Stimulated activated CD8-positive, alpha-beta memory T cell treated with anti-CD3 and anti-CD28 coated beads, Interleukin-7, amount 100 ng/mL, for 48 hours (primary cell): ENCODE measurements around the gene FAM117A.
A peak's percentile ranks its signal among the peaks of the same experiment; 100 is the strongest.

ENCODE experiments used
- DNase-seq, 2 donors: peaks; one replicate each; pipeline ENCODE4 v3.0.0-alpha.2; 2020; ENCODE audit warnings: low read depth in 1 of 2; ENCODE audit errors: extremely low read depth in 1 of 2

Gene FAM117A, protein sequence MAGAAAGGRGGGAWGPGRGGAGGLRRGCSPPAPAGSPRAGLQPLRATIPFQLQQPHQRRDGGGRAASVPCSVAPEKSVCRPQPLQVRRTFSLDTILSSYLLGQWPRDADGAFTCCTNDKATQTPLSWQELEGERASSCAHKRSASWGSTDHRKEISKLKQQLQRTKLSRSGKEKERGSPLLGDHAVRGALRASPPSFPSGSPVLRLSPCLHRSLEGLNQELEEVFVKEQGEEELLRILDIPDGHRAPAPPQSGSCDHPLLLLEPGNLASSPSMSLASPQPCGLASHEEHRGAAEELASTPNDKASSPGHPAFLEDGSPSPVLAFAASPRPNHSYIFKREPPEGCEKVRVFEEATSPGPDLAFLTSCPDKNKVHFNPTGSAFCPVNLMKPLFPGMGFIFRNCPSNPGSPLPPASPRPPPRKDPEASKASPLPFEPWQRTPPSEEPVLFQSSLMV

DNA sequence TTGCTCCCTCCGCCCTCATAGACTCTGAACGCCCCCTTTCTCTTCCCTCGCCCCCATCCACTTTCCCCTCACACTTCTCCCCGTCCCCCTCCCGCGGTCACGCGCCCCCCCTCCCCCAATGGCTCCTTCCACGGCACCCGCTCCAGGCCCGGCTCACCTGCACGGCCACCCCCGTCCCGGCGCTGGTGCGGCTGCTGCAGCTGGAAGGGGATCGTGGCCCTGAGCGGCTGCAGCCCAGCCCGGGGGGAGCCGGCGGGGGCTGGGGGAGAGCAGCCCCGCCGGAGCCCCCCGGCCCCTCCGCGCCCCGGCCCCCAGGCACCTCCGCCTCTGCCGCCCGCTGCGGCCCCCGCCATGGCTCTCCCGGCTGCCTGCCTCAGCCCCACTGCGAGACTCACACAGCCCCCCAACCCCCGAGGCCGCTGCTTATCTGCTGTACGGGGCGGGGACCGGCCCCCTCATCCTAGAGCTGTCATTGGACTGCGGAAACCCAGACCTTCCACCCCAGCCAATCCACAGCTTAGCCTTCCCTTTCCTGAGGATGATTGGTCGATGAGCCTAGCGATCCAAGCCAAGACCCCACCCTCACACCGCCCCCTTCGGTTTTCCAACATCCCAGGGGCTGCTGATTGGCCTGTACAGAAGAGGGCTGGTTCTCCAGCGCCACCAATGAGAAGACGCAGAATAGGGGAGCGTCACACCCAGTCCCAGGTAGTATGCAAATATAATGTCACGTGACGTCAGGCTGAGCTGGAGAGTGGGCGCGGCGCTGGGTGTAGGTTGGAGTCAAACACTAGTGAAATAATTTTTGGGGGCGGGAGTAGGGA, at the start of gene FAM117A:
TSS of gene FAM117A (minus strand) at position 397 of the 824 bp plus-strand sequence. CDS start at position 353, 44 bp downstream.
- peak; percentile 89 to 98 for DNase-seq

DNA sequence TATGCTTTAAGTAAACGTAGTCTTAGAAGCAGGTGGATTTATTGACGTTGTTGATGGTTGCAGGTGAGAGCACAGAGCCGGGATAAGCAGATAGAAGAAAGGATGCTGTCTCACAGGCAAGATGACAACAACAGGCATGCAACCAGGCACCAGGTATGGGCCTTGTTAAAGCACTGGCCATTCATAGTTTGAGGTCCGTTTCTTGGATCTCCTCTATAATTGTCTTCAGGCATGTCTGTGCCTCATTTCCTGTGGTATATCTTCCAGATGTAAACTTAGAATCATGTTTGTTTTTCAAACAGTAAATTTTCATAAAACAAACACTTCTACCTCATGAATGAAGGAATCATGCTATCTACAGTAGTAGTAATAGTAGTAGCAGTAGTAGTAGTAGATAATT, 45.1 kb upstream of the FAM117A start:
- no peak for DNase-seq

DNA sequence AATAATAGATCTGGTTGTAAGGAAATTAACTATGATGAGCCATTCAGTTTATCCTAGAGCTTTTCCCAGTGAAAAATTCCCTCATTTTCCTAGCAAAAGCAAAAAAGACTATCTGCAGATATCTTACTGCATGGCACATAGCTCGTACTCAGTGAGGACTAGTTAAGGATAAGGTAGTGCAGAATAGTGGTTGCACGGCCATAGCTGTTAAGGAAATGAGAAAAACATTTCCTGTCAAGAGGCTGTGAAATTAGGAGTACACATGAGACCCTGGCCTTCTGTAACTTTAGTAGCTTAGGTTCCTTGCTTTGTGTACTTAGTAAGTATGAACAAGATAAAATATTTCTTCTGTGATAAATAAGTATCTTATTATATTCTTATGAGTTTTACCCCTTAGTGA, 34.8 kb upstream of the FAM117A start:
- DNase-seq, result no peak

DNA sequence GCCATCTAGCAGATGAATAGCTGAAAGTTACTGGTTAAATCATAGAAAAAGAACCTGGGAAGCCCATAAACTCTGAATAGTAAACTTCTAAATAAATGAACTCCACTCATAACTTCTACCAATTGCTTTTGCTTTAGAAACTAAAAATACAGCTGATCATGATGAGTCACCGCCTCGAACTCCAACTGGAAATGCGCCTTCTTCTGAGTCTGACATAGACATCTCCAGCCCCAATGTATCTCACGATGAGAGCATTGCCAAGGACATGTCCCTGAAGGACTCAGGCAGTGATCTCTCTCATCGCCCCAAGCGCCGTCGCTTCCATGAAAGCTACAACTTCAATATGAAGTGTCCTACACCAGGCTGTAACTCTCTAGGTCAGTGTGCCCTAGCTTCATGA, 34.3 kb upstream of the FAM117A start:
- no peak for DNase-seq

DNA sequence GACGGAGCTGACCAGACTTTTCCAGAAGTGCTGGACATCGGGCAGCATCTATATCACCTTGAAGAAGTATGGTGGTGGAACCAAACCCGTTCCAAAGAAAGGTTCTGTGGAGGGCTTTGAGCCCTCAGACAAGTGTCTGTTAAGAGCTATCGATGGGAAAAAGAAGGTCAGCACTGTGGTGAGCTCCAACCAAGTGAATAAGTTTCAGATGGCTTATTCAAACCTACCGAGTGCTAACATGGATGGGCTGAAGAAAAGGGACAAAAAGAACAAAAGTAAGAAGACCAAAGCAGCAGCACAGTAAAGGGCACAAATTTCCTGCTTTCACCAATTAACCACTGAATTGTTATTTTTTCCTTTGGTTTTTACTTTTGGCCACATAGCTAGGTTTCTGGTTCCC, 31.4 kb upstream of the FAM117A start:
- DNase-seq, result no peak

DNA sequence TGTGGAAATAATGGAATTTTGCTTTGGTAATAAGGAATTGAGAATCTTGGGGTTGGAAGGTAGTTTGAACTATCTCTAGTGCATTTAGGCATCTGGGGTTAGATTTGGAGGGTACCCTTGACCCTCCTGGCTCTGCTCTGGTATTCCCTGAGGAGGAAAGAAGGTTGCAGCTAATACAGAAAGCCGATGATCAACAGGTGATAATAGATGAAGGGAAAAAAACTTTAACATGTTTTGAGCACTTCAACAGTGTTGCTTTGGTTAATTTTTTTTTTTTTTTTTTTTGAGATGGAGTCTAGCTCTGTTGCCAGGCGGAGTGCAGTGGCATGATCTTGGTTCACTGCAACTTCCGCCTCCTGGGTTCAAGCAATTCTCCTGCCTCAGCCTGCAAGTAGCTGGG, 29.4 kb upstream of the FAM117A start:
- no peak for DNase-seq

DNA sequence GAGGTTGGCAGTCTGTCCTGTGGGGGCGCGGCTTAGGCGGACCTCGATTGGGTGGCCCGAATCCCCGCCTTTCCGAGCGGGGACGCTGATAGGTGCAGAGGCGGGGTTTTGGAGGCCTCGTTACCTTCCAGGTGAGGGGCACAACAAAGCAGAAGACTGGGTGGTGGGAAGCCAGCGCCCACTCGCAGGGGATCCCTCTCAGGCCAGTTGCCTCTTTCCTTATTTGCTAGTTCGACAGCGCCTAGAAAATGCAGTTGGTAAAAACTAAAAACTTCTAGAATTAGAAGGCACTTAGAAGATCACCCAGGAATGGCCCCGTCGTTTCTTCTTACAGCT, 25.3 kb upstream of the FAM117A start:
- no peak for DNase-seq

DNA sequence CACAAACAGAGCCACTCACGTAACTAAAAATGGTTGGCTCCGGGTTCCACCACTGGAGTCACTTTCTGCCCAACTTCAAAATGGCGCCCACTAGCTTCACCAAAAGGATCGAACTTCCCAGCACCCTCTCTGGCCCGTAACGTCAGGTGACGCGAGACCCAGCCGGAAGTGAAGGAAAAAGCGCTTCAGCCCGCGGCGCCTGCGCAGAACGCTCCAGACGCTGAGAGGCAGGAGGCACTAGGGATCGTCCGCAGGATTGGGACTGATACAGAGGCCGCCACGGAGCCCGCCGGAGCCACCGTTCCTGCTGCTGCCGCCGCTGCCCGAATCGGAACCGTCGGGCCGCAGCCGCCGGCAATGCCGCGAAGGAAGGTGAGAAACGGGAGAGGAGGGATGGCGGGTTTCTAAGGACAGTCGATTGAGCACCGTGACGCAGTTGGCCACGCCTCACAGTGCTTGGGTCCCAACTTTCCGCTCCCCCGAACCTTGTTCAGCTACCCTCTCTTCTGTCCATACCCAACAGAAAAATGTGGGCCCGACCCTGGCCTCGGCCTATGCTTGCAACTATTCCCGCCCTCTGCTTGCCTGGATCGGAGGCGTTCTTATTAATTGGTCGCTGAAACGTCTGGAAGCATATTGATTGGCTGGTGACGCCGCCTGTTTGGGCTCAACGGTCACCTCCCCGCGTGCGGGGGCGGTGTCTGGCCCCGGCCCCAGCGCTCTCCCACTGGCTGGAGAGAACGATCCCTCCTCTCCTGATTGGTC, 24.7 kb upstream of the FAM117A start, which contains the start of gene KAT7:
TSS of gene KAT7 (plus strand) at position 204 of the 765 bp plus-strand sequence. CDS start at position 358, 154 bp downstream.
- DNase-seq, result peak; percentile 99

DNA sequence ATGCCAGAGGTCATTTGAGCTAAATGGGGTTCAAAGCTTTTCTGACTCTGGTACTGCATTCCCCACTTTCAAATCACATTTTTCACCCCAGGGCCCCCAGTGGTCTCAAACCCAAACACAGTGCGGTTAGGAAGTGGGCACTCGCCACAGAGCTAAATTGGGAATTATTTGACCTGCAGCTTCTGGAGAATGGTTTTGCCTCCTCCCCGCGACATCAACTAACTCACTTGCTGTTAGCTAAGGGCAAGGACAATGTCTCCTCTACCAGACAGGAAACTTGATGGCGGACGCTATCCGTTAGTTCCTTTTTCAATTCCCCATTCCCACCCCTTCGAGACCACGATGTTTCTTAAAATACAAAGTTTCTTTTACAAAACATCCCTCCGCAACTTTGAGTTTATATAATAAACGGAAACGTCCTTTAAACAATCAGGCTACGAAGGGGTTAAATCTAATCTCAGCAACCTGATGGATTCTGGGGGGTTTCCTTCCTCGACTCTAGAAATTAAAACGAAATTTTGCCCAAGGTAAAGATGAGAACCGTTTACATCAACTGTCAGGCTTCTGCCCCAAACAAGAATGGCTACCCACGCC, 24.1 kb upstream of the FAM117A start:
- no peak for DNase-seq

DNA sequence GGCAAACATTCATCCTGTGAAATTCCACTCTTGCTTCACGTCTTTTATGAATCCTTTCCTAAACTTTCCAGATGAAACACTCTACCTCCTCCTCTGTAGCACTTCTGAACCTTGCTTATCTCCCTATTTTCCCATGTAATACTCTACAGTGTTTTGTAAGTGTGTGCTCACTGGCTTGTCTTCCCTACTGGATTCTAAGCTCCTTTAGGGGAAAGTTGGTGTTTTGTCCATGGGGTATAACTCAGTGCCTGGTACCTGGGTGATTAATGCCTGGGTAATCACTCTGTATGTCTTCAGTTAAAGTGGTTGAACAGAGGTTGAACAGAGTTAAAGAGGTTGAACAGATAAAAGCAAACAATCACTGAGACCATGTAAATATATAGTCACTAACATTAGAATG, 20.7 kb upstream of the FAM117A start:
- no peak for DNase-seq

DNA sequence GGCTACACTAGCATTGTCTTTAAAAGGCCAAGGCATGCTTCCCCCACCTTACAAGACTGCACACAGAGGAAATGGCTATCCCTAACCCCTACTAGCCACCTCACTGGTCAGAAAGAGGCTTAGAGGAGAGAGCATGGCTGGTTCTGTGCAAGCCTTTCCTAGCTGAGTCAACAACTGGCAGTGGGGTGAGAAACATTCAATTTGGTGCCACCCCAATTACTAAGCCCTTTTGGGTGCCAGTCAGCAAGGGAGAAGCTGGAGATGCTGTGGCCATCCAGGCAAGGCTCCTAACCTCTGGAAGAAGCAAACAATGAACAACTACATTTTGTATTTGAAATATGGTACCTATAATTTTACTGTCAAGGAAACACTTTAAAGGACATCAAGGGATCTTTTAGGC, 19.9 kb upstream of the FAM117A start:
- no peak for DNase-seq

DNA sequence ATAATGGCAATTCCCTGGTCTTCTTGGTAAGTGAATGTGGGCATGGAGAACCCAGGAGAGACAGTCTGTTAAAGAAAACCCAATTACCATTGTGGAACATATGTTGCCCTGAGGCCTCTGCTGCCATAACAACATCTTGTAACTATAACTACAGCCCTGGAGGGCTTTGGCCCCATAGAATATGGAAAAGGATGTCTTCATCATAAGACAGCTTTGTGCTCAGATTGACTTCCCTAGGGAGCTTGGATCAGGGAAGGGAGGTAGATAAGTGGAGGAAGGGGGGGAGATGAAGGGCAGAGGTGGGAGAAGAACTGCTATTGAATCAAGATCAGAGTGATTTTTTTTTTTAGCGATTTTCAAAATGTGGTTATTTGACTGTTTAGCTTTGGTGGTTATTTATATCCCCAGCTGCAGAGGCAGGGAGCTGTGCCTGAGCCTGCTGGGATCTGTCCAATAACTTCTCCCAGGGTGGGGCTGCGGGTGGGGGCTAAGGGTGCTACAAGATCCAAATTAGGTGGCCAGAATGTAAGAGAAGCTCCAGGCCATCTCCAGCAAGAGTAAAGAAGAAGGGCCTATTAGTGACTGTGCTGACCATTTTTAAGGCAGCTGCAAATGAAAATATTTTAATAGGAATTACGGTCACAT, 19.3 kb upstream of the FAM117A start:
- no peak for DNase-seq

DNA sequence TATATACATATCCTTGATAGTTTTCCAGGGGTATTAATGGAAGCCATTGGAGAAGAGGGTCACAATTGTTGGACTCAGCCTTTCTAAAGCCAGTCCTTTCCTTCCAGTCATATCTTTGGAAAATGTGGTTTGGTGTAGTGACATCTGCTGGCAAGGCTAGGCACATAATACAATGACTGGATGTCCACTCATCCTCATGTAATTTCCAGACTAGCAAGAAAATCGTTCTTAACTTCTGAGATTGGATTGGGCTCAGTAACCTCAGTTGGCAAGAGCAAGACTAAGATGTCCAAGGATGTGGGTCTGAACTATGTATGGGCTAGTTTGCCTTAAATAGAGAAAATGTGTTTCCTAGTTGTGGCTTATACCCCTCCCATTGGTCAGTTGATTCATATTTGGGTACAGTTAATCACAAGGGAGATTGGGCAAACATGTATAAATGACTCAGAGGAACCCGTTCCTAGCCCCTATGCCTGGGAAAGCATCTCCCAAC, 15.9 kb upstream of the FAM117A start:
- no peak for DNase-seq

DNA sequence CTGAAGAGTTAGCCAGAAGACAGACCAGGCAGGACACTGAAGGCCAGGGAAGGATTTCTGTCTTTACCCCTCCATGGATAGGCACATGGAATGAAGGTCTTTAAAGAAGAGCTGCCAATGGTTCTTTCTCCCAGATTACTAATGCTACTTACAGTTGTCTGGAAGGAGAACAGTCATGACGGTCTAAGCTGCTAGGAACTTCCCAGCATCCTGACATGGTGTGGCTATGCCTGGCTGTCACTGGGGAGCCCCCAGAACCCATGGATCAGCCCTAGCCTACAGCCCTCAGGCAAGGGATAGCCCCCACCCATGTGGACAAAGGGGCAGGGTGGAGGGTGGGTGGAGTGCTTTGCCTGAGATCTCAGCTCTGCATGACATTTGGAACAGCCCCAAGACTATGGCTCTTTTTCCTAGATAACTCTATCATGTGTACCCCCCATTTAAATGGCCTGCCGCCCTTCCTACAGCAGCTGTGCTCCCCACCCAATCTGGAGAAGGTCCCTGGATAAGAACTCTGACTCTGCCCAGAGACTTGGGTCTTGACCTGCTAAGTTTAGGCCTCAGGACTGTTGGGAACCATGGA, 15.3 kb upstream of the FAM117A start:
- no peak for DNase-seq

DNA sequence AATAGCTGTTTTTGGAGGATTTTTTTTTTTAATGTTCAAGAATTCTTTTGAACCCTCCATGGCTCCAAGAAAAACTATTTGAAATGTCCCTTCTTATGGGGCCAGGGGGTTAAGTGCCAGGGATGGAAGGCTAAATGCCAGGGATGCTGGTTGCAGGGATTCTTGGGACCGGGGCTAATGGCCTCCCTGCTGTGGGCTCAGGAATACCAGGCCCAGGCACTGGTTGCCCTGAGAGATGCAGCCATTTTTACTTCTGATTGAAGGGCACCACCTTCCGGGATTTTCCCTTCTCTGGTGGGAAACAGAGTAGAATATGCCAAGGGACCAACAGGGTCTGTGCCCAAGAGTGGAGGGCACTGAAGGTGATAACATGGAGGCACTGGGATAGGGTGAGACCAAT, 13.6 kb upstream of the FAM117A start:
- DNase-seq, result no peak

DNA sequence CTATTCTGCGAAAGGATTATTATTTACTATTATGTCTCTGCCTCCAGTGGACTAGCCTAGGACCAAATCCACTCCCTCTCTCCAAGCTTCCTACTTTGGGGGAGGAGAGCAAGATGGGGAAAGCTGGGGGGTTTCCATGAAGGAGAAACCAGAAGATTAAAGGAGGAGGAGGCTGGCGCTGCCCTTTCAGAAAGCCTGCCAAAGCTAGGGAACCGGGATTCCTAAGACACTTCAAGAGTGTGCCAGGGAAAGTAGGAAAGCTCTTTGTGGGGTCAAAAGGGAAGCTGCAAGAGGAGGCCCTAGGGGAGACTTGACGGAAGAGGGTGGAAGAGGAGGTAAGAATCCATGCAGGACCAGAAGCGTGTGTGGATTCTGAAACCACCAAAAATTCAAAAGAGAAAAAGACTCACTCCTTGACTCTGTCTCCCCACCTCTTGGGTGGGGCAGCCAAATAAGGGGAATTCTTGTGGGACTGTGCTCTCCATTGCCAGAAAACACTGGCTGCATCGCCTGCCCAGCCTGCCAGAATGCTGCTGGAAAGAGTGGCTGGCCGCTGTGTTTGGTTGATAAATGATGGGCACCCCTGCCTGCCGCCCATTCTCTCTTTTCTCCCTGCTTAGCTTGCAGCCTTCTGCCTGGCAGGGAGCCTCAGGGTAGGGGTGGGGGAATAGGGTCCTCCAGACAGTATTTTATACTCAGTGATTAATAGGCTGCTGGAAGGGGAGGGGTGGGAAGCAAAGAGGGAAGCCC, 12.8 kb upstream of the FAM117A start:
- DNase-seq, result no peak

DNA sequence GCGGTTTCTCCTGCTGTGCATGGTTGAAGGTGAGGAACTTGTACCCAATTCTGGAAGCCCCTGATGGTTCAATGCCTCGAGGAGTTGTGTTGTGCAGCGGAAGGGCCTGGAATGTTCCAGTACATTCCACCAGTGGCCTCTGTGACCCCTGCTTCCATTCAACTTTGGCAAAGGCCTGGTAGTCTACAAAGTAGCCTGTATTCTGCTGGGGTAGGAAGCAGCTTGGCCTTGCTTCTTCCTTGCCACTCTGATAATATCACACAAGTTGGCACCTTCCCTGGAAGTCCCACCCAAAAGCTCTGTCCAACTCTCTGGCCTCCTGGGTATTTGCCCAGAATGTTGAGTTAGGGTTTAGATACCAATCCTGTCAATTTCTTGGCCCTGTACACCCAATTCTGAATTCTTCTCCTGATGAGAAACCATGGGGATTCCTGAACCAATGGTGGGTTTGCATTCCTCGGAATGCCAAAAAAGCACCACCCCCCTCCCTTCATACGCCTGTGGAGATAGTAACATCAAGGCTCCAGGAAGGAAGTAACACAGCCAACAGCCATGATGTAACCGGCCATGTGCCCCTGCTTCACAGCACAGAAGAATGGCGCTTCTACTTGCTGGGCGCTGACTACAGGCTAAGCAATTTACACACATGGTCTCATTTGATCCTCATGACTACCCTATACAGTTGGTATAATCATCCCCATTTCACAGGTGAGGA, 11.8 kb upstream of the FAM117A start:
- DNase-seq, result no peak

DNA sequence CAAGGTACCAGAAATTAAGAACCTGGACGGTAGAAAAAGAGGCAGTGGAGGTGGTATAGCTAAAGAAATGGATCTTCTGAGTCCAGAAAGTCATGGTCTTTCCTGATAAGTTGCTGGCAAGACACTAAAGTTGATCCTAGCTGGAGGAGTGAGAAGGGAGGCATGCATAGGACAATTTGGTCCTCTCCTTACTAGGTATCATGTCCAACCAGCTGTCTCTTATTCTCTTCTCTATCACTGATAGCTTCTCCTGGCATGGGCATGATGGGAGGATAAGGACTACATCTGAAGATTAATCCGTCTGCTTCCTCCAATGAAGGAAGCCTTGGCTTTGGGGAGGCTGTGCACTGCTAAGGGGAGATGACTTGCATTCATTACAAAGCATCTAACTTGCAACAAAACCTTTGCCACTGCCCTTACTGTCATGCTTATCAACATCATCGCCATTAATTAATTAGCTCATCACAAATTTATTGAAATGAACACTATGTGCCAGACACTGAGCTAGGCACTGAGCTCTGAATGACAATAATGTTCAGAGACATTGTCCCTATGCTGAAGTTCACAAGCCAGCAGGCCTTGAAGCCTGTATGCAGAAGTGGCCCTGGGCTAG, 3.1 kb upstream of the FAM117A start:
- no peak for DNase-seq
